ENCODE measurements around the gene TADA2B.

Gene TADA2B

DNA sequence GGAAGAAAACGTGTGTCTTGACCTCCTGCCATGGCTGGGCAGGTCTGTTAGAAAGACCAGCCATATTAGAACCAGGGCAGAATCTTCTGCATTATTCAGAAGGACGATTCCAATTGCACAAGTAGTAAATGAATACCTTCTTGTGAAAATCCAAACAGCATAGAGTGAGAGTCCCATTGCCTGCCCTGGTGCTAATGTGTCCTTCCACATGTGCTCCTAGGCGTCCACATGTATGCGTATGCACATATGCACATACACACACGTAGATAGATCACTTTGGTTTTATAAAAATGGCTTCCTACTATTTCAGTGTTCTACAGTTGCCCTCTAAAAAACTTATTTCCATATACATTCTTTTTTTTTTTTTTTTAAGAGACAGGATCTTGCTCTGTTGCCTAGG lies 34.9 kb downstream of the TADA2B start:
- TF ChIP-seq, protein P1, sequence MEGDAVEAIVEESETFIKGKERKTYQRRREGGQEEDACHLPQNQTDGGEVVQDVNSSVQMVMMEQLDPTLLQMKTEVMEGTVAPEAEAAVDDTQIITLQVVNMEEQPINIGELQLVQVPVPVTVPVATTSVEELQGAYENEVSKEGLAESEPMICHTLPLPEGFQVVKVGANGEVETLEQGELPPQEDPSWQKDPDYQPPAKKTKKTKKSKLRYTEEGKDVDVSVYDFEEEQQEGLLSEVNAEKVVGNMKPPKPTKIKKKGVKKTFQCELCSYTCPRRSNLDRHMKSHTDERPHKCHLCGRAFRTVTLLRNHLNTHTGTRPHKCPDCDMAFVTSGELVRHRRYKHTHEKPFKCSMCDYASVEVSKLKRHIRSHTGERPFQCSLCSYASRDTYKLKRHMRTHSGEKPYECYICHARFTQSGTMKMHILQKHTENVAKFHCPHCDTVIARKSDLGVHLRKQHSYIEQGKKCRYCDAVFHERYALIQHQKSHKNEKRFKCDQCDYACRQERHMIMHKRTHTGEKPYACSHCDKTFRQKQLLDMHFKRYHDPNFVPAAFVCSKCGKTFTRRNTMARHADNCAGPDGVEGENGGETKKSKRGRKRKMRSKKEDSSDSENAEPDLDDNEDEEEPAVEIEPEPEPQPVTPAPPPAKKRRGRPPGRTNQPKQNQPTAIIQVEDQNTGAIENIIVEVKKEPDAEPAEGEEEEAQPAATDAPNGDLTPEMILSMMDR (IDR thresholded peaks at IDR 0.05): no peak

DNA sequence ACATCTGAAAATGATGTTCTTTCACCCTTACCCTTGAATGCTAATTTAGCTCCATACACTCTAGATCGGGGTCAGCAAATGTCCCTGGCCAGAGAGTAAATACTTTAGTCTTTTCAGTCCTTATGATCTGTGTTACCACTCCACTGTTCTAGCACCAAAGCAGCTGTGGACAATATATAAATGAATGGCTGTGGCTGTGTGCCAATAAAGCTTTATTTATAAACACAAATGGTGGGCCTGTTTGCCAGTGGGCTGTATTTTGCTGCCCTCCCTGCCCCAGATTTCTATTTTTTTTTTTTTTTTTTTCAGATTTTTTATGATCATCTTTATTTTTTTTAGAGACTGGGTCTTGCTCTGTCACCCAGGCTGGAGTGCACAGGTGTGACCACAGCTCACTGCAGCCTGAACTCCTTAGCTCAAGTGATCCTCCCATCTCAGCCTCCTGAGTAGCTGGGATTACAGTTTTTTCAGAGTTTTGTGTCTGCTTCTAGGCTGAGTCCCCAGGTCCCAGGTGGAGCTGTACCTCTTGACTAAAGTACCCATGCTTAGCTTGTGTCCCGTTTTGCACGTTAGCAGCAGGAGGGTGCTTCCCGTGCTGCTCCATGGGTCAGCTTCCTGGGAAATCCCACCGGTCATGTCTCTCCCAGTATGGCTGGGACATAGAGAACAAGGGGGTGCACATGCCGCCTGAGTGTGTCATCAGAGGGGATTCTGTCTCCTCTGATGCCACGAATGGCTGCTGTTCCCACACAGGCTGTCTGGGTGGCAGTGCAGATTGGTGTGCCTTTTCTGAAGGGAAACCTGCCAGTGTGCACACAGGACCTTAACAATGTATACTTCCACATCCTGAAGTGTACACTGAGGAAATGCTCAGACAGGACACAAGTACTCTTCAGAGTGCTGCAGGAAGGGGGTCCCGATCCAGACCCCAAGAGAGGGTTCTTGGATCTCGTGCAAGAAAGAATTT lies 40.7 kb downstream of the TADA2B start:
- TF ChIP-seq, protein P1 (IDR thresholded peaks at IDR 0.05): no peak

DNA sequence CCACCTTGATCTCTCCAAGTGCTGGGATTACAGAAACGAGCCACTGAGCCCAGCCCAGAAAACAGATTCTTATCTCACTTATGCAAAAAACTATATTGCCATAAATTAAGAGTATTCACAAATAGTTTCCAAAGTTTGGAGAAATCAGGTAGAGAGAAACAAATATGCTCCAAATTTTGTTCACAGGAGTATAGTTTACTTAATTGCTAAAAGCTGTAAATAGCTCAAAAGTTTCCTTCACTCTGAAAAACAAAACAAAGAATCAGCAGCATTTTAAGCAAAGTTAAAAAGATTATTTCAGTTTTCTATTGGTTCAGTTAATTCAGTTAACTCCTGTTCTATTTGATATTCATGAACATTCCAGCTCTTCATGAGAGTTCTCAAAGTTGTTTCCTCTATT lies 43.2 kb downstream of the TADA2B start:
- TF ChIP-seq, protein P1 (IDR thresholded peaks at IDR 0.05): no peak

DNA sequence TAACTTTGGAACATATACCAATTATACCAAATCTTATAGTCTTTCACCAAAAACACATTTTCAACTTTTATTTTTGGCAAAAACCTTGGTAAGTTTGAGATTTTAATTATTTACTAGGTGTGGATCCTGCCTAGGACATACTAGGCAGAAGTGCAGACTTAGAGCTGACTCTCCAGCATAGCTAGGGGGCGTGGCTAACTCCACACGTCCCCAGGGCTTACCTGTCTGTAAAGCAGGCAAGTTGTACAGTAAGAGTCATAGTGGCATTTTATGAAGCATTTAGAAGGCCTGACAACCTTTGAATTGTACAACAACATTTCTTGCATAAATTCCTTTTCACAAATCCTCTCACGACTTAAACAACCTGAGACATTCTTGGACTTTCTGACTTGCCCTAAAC lies 43.9 kb downstream of the TADA2B start:
- TF ChIP-seq, protein P1 (IDR thresholded peaks at IDR 0.05): no peak

DNA sequence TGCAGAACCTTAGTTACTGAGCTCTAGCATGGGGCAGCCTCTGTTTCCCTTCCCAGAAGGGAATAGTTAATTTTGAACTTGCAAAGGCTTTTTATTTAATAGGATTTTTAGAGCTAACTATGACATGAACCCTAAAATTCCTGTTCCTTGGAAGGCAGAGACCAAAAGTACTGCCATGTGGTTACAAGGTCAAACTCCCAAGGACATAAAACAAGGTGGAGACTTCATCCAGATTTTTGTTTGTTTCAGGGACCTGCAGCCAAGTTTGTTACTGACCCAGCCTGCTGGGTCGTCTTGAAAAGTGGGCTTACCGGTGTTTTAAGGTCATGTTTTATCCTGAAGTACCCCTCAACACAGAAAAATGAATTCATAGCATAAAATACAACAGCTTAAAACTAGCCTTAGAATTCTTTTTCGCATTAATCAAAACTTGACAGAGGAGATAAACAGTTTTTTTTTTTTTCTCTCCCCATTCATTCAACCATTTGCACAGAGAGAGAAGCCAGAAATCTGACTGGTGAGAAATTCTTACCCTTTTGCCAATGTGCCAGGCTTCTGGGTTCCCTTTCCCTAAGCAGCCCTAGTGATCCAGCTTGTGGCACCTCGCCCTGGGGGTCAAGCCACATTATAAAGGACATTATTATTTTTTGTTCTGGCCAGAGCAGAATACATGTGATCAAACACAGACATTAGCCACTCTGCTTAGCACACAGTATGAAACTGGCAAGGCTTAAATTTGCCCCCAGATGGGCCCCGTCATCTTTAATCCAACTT lies 46.2 kb downstream of the TADA2B start:
- TF ChIP-seq, protein P1 (IDR thresholded peaks at IDR 0.05): no peak

DNA sequence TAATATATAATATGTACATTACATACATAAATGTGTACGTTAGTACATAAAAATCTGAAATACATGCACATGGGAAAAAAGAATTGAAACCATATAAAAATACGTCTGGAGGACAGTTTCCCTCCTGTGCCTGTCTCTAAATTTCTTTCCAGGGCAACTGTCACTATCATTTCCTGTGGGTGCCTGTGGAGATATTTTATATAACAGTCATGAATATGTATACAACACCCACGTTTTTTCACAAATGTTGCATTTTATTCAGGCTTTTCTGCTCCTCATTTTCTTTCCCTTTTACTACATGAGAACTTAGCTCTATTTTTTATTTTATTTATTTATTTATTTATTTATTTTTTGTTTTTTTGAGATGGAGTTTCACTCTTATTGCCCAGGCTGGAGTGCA lies 48.9 kb downstream of the TADA2B start:
- TF ChIP-seq, protein P1 (IDR thresholded peaks at IDR 0.05): no peak

DNA sequence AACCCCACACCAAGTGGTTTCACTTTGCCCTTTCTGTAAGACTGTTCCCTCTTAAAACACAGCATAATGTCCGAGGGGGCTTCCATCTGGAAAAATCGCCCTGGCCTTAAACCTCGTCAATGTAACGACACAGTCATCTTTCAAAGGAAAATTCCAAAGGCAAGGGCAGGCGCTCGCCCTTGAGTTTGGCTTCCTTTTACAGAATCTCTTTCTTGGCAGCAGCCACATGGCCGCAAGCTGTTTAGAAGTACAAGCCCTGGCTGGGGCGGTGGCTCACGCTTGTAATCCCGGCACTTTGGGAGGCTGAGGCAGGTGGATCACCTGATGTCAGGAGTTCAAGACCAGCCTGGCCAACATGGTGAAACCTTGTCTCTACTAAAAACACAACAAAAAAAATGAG lies 51.7 kb downstream of the TADA2B start:
- TF ChIP-seq, protein P1 (IDR thresholded peaks at IDR 0.05): no peak

All from LNCAP (cell line).